Measurements from ENCODE around the gene DVL2. TPM values are rescaled to one million over a fixed set of nuclear protein-coding genes. Genes with fewer than 3 reads are reported as not detected.

Gene DVL2
- total RNA-seq, 1 donor from 2014 or later = 79.1 TPM

DNA sequence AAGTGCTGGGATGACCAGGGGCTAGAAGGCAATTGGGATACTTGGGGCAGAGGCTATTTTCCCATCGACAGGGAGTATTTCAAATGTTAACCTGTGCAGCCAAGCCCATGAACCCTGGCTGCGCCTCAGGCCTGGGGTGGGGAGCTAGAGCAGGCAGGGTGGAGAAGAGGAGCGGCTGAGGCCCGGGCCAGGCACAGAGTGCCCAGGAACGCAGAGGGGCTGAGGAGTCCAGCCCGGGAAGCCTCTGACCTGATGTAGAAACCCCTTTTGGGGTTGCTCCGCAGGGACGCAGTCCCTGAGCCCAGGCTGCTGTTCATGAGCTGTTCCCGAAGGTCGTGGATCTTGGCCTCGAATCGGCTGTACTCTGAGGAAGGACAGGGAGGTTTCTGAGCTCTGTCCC lies 38.3 kb downstream of the DVL2 start:
- Mint-ChIP-seq H3K9me3 (ENCODE audit: unreplicated experiment) (peaks cover 10% of the 10 kb centered on the region), H3K27ac (ENCODE audit: unreplicated experiment) (no peak overlapping the region), H3K27me3 (ENCODE audit: unreplicated experiment) (peaks cover 15% of the 10 kb centered on the region), H3K4me3 (ENCODE audit: unreplicated experiment) (no peak overlapping the region), H3K4me1 (ENCODE audit: low read depth, unreplicated experiment) (peaks cover 30% of the 10 kb centered on the region), H3K36me3 (ENCODE audit: unreplicated experiment) (no peaks in the 10 kb centered on the region)
- TF ChIP-seq, protein P1, sequence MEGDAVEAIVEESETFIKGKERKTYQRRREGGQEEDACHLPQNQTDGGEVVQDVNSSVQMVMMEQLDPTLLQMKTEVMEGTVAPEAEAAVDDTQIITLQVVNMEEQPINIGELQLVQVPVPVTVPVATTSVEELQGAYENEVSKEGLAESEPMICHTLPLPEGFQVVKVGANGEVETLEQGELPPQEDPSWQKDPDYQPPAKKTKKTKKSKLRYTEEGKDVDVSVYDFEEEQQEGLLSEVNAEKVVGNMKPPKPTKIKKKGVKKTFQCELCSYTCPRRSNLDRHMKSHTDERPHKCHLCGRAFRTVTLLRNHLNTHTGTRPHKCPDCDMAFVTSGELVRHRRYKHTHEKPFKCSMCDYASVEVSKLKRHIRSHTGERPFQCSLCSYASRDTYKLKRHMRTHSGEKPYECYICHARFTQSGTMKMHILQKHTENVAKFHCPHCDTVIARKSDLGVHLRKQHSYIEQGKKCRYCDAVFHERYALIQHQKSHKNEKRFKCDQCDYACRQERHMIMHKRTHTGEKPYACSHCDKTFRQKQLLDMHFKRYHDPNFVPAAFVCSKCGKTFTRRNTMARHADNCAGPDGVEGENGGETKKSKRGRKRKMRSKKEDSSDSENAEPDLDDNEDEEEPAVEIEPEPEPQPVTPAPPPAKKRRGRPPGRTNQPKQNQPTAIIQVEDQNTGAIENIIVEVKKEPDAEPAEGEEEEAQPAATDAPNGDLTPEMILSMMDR (IDR thresholded peaks at IDR 0.05; ENCODE audit: partially characterized antibody, unreplicated experiment) = no peak
- DNase-seq = no peak

DNA sequence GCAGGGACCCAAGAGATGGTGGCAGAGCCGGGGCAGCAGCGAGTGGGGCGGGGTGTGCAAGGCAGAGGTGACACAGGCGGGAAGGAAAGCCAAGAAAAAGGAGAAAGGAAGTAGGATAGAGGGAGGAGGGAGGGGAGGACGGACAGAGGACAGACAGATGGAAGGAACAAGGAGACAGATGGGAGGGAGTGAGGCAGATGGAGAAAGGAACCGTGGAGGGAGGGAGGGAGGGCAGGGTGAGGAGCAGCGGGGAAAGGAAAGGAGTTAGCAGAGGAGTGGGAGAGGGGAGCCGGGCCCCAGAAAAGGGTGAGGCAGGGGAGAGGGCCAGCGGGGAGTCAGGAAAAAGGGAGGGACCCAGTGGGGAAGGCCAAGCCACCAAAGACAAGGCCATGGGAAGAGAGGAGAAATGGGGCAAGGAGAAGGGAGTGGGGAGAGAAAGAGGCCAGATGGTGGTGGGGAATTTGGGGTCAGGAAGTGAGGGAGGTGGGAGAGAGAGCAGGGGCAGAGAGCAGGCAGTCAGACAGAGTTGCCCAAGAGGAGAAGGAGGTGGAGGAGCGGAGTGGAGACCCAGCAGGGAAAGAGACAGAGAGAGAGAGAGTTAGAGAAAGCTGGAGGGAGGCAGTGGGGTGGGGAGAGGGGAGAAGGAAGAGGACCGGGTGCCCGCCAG lies 41.9 kb downstream of the DVL2 start:
- Mint-ChIP-seq H3K27ac (ENCODE audit: unreplicated experiment) (peak overlapping the region; percentile 100), H3K4me1 (ENCODE audit: low read depth, unreplicated experiment) (peaks cover 35% of the 10 kb centered on the region), H3K9me3 (ENCODE audit: unreplicated experiment) (peaks cover 11% of the 10 kb centered on the region), H3K4me3 (ENCODE audit: unreplicated experiment) (peak overlapping the region; percentile 83), H3K27me3 (ENCODE audit: unreplicated experiment) (peaks cover 15% of the 10 kb centered on the region), H3K36me3 (ENCODE audit: unreplicated experiment) (no peaks in the 10 kb centered on the region)
- peak; percentile 61 for DNase-seq
- TF ChIP-seq, protein P1 (IDR thresholded peaks at IDR 0.05; ENCODE audit: partially characterized antibody, unreplicated experiment) = no peak

GRCh38 chr17:7191571-7192270 lies 42.6 kb downstream of the DVL2 start:
- no peaks in the 10 kb centered on the region for H3K36me3 Mint-ChIP-seq (ENCODE audit: unreplicated experiment)
- peaks cover 11% of the 10 kb centered on the region for H3K9me3 Mint-ChIP-seq (ENCODE audit: unreplicated experiment)
- DNase-seq = peak; percentile 87
- peaks cover 35% of the 10 kb centered on the region for H3K4me1 Mint-ChIP-seq (ENCODE audit: low read depth, unreplicated experiment)
- peaks cover 15% of the 10 kb centered on the region for H3K27me3 Mint-ChIP-seq (ENCODE audit: unreplicated experiment)
- H3K4me3 Mint-ChIP-seq (ENCODE audit: unreplicated experiment) = peak overlapping the region; percentile 83
- peak overlapping the region; percentile 100 for H3K27ac Mint-ChIP-seq (ENCODE audit: unreplicated experiment)
- TF ChIP-seq, protein P1 (IDR thresholded peaks at IDR 0.05; ENCODE audit: partially characterized antibody, unreplicated experiment) = no peak

- H3K27ac Mint-ChIP-seq (ENCODE audit: unreplicated experiment) = peak overlapping the region; percentile 100
- H3K4me1 Mint-ChIP-seq (ENCODE audit: low read depth, unreplicated experiment) = peaks cover 33% of the 10 kb centered on the region
- no peak for DNase-seq
- peaks cover 15% of the 10 kb centered on the region for H3K27me3 Mint-ChIP-seq (ENCODE audit: unreplicated experiment)
- TF ChIP-seq, protein P1 (IDR thresholded peaks at IDR 0.05; ENCODE audit: partially characterized antibody, unreplicated experiment) = no peak
- no peaks in the 10 kb centered on the region for H3K36me3 Mint-ChIP-seq (ENCODE audit: unreplicated experiment)
- peaks cover 10% of the 10 kb centered on the region for H3K9me3 Mint-ChIP-seq (ENCODE audit: unreplicated experiment)
- peak overlapping the region; percentile 83 for H3K4me3 Mint-ChIP-seq (ENCODE audit: unreplicated experiment)
Measured at GRCh38 chr17:7191069-7191468, 43.2 kb downstream of the DVL2 start.
